H1 (cell line): ENCODE measurements around the gene DEDD. TPM values are rescaled to one million over a fixed set of nuclear protein-coding genes. Genes with fewer than 3 reads are reported as not detected.

Experiments used
- CTCF ChIA-PET: fragments of 300-600 bp; sonication (Branson Sonifier 250); formaldehyde crosslinking; loops from one replicate; lab custom pipeline; 2021; ENCODE audit not compliant: partially characterized antibody; lab: Charles Lee
- POLR2A ChIA-PET: fragments of 300-600 bp; sonication (Branson Sonifier 250); formaldehyde crosslinking; loops from one replicate; lab custom pipeline; 2021; ENCODE audit warnings: inconsistent platforms; ENCODE audit not compliant: partially characterized antibody; lab: Charles Lee
- DNase-seq, 2 experiments: peaks; one replicate each; pipeline versions ENCODE4 v3.0.0 to v3.0.0-alpha.2; 2010 to 2022; ENCODE audit warnings: low spot score in 2 of 2, low read depth in 1 of 2, mixed read lengths in 1 of 2
- FAIRE-seq: peaks from 2 replicates; lab custom pipeline; 2011; peaks lifted over from hg19 to GRCh38; lab: Jason Lieb, UNC
- H2AFZ ChIP-seq: 2 replicates; pipeline ENCODE4 v1.8.1; 2012; ENCODE audit warnings: low read length, inconsistent platforms
- H2AK5ac ChIP-seq: 2 replicates; pipeline ENCODE4 v1.6.1; 2013; ENCODE audit warnings: low read depth, low read length
- H2BK120ac ChIP-seq: replicated peaks from 2 replicates; pipeline ENCODE3; 2013; ENCODE audit warnings: low read depth, low read length, inconsistent platforms
- H2BK12ac ChIP-seq: 2 replicates; pipeline ENCODE4 v1.6.1; 2013; ENCODE audit warnings: low read depth, low read length
- H2BK15ac ChIP-seq: 2 replicates; pipeline ENCODE4 v1.6.1; 2013; ENCODE audit warnings: low read length
- H2BK20ac ChIP-seq: 2 replicates; pipeline ENCODE4 v1.6.1; 2013; ENCODE audit warnings: low read length
- H2BK5ac ChIP-seq: 2 replicates; pipeline ENCODE4 v1.6.1; 2013; ENCODE audit warnings: low read depth, low read length
- H3K14ac ChIP-seq: 2 replicates; pipeline ENCODE4 v1.6.1; 2013; ENCODE audit warnings: inconsistent platforms; ENCODE audit not compliant: insufficient read length
- H3K18ac ChIP-seq: 2 replicates; pipeline ENCODE4 v1.6.1; 2013; ENCODE audit warnings: low read length; ENCODE audit errors: extremely low read depth
- H3K23ac ChIP-seq: 2 replicates; pipeline ENCODE4 v1.6.1; 2013; ENCODE audit warnings: inconsistent platforms; ENCODE audit not compliant: insufficient read length
- H3K23me2 ChIP-seq: 2 replicates; pipeline ENCODE4 v1.6.1; 2013; ENCODE audit warnings: low read depth, low read length
- H3K27ac ChIP-seq: 2 replicates; pipeline ENCODE4 v1.6.1; 2011; ENCODE audit warnings: low read depth, low read length, inconsistent platforms
- H3K27me3 ChIP-seq, 4 experiments: replicated peaks in 1 of 4; 1 replicate in 1 of 4; 2 replicates in 3 of 4; pipeline versions ENCODE4 v1.6.1 to v1.8.1; 2011 to 2013; ENCODE audit warnings: low read length in 3 of 4, mild to moderate bottlenecking in 3 of 4, inconsistent platforms in 2 of 4, mixed read lengths in 2 of 4, moderate library complexity in 1 of 4; ENCODE audit not compliant: control insufficient read depth in 3 of 4, insufficient read depth in 3 of 4; ENCODE audit errors: extremely low read depth in 1 of 4
- H3K36me3 ChIP-seq, 4 experiments: 2 replicates each; pipeline versions ENCODE4 v1.6.1 to v1.8.1; 2011 to 2013; ENCODE audit warnings: mild to moderate bottlenecking in 4 of 4, low read length in 3 of 4, moderate library complexity in 2 of 4, control low read depth in 1 of 4, inconsistent platforms in 1 of 4; ENCODE audit not compliant: insufficient read depth in 4 of 4, control insufficient read depth in 2 of 4
- H3K4ac ChIP-seq: replicated peaks from 2 replicates; pipeline ENCODE3; 2013; ENCODE audit warnings: low read length, low read depth, mixed read lengths, inconsistent platforms; ENCODE audit not compliant: insufficient read length
- H3K4me1 ChIP-seq, 4 experiments: replicated peaks in 1 of 4; 1 replicate in 1 of 4; 2 replicates in 3 of 4; pipeline versions ENCODE4 v1.6.1 to v1.8.1; 2011 to 2013; ENCODE audit warnings: low read length in 3 of 4, inconsistent platforms in 2 of 4, mixed read lengths in 1 of 4; ENCODE audit not compliant: insufficient read depth in 4 of 4, control insufficient read depth in 3 of 4
- H3K4me2 ChIP-seq, 2 experiments: 2 replicates each; pipeline versions ENCODE4 v1.6.1 to v1.8.1; 2011 to 2013; ENCODE audit warnings: low read depth in 2 of 2, low read length in 2 of 2, control low read depth in 1 of 2, inconsistent platforms in 1 of 2, mild to moderate bottlenecking in 1 of 2; ENCODE audit not compliant: insufficient read depth in 1 of 2
- H3K4me3 ChIP-seq, 4 experiments: fragments of 200-600, 300-600 bp in 1 of 4; sonication (generic), shearing (Covaris generic), sonication (Bioruptor Twin) in 1 of 4; 2 replicates each; pipeline versions ENCODE4 v1.5.1 to v1.8.1; 2011 to 2016; ENCODE audit warnings: low read length in 4 of 4, low read depth in 3 of 4, control low read depth in 2 of 4, inconsistent platforms in 2 of 4, mild to moderate bottlenecking in 2 of 4, mixed read lengths in 1 of 4, moderate library complexity in 1 of 4; ENCODE audit not compliant: insufficient read depth in 2 of 4; ENCODE audit errors: extremely low read depth in 1 of 4
- H3K56ac ChIP-seq: replicated peaks from 2 replicates; pipeline ENCODE3; 2013; ENCODE audit warnings: low read depth, mild to moderate bottlenecking, mixed read lengths, low read length, inconsistent platforms; ENCODE audit not compliant: insufficient read length
- H3K79me1 ChIP-seq: 2 replicates; pipeline ENCODE4 v1.6.1; 2013; ENCODE audit warnings: low read depth, low read length, control low read depth
- H3K79me2 ChIP-seq, 2 experiments: 2 replicates each; pipeline versions ENCODE4 v1.6.1 to v1.8.1; 2012 to 2013; ENCODE audit warnings: low read length in 2 of 2, mild to moderate bottlenecking in 2 of 2, inconsistent platforms in 1 of 2; ENCODE audit not compliant: insufficient read depth in 2 of 2, control insufficient read depth in 1 of 2
- H3K9ac ChIP-seq, 4 experiments: replicated peaks in 1 of 4; 1 replicate in 1 of 4; 2 replicates in 3 of 4; pipeline versions ENCODE4 v1.6.1 to v1.8.1; 2011 to 2013; ENCODE audit warnings: low read depth in 3 of 4, low read length in 3 of 4, control low read depth in 2 of 4, mild to moderate bottlenecking in 2 of 4, moderate library complexity in 2 of 4, inconsistent platforms in 1 of 4; ENCODE audit errors: extremely low read depth in 1 of 4
- H3K9me3 ChIP-seq, 2 experiments: 2 replicates each; pipeline versions ENCODE4 v1.6.1 to v1.8.1; 2012 to 2013; ENCODE audit warnings: mild to moderate bottlenecking in 2 of 2, moderate library complexity in 2 of 2, control low read depth in 1 of 2, inconsistent platforms in 1 of 2, low read depth in 1 of 2, low read length in 1 of 2, mixed read lengths in 1 of 2; ENCODE audit not compliant: insufficient read depth in 2 of 2
- H4K20me1 ChIP-seq, 2 experiments: replicated peaks in 1 of 2; 2 replicates each; pipeline versions ENCODE3 to v1.8.1; 2011 to 2013; ENCODE audit warnings: inconsistent platforms in 2 of 2, low read length in 2 of 2, mild to moderate bottlenecking in 1 of 2; ENCODE audit not compliant: insufficient read depth in 2 of 2, control insufficient read depth in 1 of 2
- H4K5ac ChIP-seq: 2 replicates; pipeline ENCODE4 v1.6.1; 2013; ENCODE audit warnings: low read length, low read depth, mixed read lengths, inconsistent platforms; ENCODE audit not compliant: insufficient read length
- H4K8ac ChIP-seq: 2 replicates; pipeline ENCODE4 v1.8.0; 2013; ENCODE audit warnings: mild to moderate bottlenecking, moderate library complexity, low read length, inconsistent platforms; ENCODE audit not compliant: insufficient read depth; ENCODE audit errors: extremely low read depth
- H4K91ac ChIP-seq: replicated peaks from 2 replicates; pipeline ENCODE3; 2013; ENCODE audit warnings: low read length, mixed read lengths, inconsistent platforms; ENCODE audit not compliant: insufficient read length
- CEBPB ChIP-seq: IDR thresholded peaks from 2 replicates; pipeline ENCODE4 v1.6.1; 2012; ENCODE audit warnings: low read depth, low read length
- CREB1 ChIP-seq: IDR thresholded peaks from 2 replicates; pipeline ENCODE4 v1.6.1; 2012; ENCODE audit warnings: inconsistent platforms
- POLR2A ChIP-seq, 2 experiments: IDR thresholded peaks; 1 replicate in 1 of 2; 2 replicates in 1 of 2; pipeline ENCODE4 v1.6.1; 2011; ENCODE audit warnings: low read depth in 2 of 2, low read length in 2 of 2, mild to moderate bottlenecking in 2 of 2; ENCODE audit errors: control extremely low read depth in 1 of 2
- WGBS, 2 experiments: shearing (Covaris generic) in 1 of 2; methylation state at CpG; one replicate each; pipeline versions ENCODE4 v1.1.6 to v1.1.7; 2013 to 2015; ENCODE audit warnings: low lambda C conversion rate in 2 of 2, mixed read lengths in 2 of 2, inconsistent platforms in 1 of 2, low coverage in 1 of 2, missing lambda C conversion rate in 1 of 2; ENCODE audit not compliant: insufficient replicate concordance in 2 of 2, insufficient coverage in 1 of 2, insufficient read length in 1 of 2; ENCODE audit errors: extremely low coverage in 1 of 2, missing lambda C conversion rate in 1 of 2; 5-methylcytosine and 5-hydroxymethylcytosine counted together
- polyA plus RNA-seq, 7 experiments: library from polyadenylated mRNA; depleted of rRNA in 3 of 7; stranded (reverse) in 5 of 7; unstranded in 2 of 7; fragments of >200 nt in 5 of 7; fragments of 200-250 nt in 2 of 7; gene quantifications; 1 replicate in 5 of 7; 2 replicates in 1 of 7; 4 replicates in 1 of 7; pipeline versions ENCODE4 v1.2.1 to v1.2.3, GENCODE V29; 2011 to 2013; ENCODE audit warnings: missing spikeins in 2 of 7, mixed read lengths in 2 of 7
- total RNA-seq: library from RNA; stranded (reverse); fragmentation: NEBNext Ultra II Directional; extraction: Animal tissue kit (Norgen Biotek cat#: 25700); gene quantifications from 2 replicates; pipeline ENCODE4 v1.2.1, GENCODE V29; 2021

The DEDD gene
- total and polyA plus RNA-seq, 2 of the 8 experiments (the other 6 are each of a cell fraction or from before 2014, with no cell fraction given): 42.6 to 55.9 TPM

GRCh38 chr1:161082996-161083747 is 49.3 kb downstream of the DEDD start:
- POLR2A ChIA-PET: interaction anchor here (1.8 kb wide), 1 partner anchor 13 kb away, joined by 4 read pairs; the partner anchor contains the start of gene ARHGAP30
- Histone ChIP-seq H3K9me3 (no peaks in the 10 kb centered on the region), H2BK20ac (no peak overlapping the region), H3K23ac (no peak overlapping the region), H3K9ac (no peak overlapping the region), H2BK5ac (no peak overlapping the region), H4K8ac (no peak overlapping the region), H2AK5ac (no peak overlapping the region), H3K4me3 (no peak overlapping the region), H3K23me2 (no peaks in the 10 kb centered on the region), H3K27ac (no peak overlapping the region), H3K4ac (no peak overlapping the region), H4K5ac (no peak overlapping the region), H3K18ac (no peak overlapping the region), H3K79me1 (no peaks in the 10 kb centered on the region), H3K79me2 (no peaks in the 10 kb centered on the region), H2AFZ (no peak overlapping the region), H3K27me3 (no peaks in the 10 kb centered on the region), H3K14ac (no peak overlapping the region), H4K91ac (no peak overlapping the region), H3K4me2 (no peak overlapping the region), H3K36me3 (no peaks in the 10 kb centered on the region), H2BK15ac (no peak overlapping the region), H4K20me1 (no peaks in the 10 kb centered on the region), H3K56ac (no peak overlapping the region), H2BK12ac (no peak overlapping the region), H3K4me1 (peaks cover 0 to 6% (median 0%) of the 10 kb centered on the region in 4 experiments; a peak in 4 of 7 replicates), H2BK120ac (no peak overlapping the region)
- DNase-seq (no peak), FAIRE-seq (no peak)
- CTCF ChIA-PET: interaction anchor here (1.0 to 17.8 kb wide), 5 partner anchors 11 to 55 kb away, joined by 3 to 282 read pairs (median 4); partner anchors contain the start of genes ARHGAP30 and KLHDC9
- TF ChIP-seq CREB1 (peak; percentile 46; the same call in 1 of the 2 replicates), POLR2A (IDR thresholded peaks at IDR 0.05; ENCODE audit: control extremely low read depth in 1 of 2, low read depth in 2 of 2, low read length in 2 of 2) (no peak), CEBPB (0 out of 2 replicates have a peak, but pooled peaks have one; percentile 17)
- 90% methylated on average over 7 of the region's 8 CpGs; no CpG with 5 or more reads in 1 of the 2 experiments for WGBS, 2 experiments
